ENCODE results near the gene VIT. TPM values are rescaled to one million over a fixed set of nuclear protein-coding genes. Genes with fewer than 3 reads are reported as not detected.

The VIT gene
- total and polyA plus RNA-seq, 2 experiments from 2014 or later: 0.25 to 0.33 TPM

GRCh38 chr2:36677996-36678605 lies 18.4 kb upstream of the VIT start:
- Histone ChIP-seq H2AFZ (no peak overlapping the region), H3K27me3 (no peaks in the 10 kb centered on the region), H3K9me2 (replicated peaks; ENCODE audit: insufficient read depth) (no peaks in the 10 kb centered on the region), H3K9me3 (ENCODE audit: low read depth) (peaks cover 5% of the 10 kb centered on the region), H3K36me3 (replicated peaks; ENCODE audit: insufficient read depth, low read depth) (no peaks in the 10 kb centered on the region), H3K4me3 (no peak overlapping the region), H3K79me2 (no peaks in the 10 kb centered on the region), H3K27ac (no peak overlapping the region), H4K20me1 (ENCODE audit: insufficient read depth, poor library complexity, severe bottlenecking) (no peaks in the 10 kb centered on the region), H3K4me1 (ENCODE audit: insufficient read depth) (peaks cover 8% of the 10 kb centered on the region), H3K4me2 (no peak overlapping the region)
- no peak for DNase-seq (ENCODE audit: low spot score)
- no peak for TF ChIP-seq EZH2 (IDR thresholded peaks at IDR 0.05; ENCODE audit: borderline replicate concordance)
- TF ChIP-seq CTCF (IDR thresholded peaks at IDR 0.05; ENCODE audit: poor library complexity): no peak
- no peak for TF ChIP-seq EZH2phosphoT487 (IDR thresholded peaks at IDR 0.05; ENCODE audit: low read depth, severe bottlenecking, unreplicated experiment)
- 86% methylated on average over 4 of the region's 4 CpGs for WGBS (ENCODE audit: low lambda C conversion rate, missing lambda C conversion rate)

GRCh38 chr2:36678856-36679255 lies 17.7 kb upstream of the VIT start:
- H4K20me1 ChIP-seq (ENCODE audit: insufficient read depth, poor library complexity, severe bottlenecking): no peaks in the 10 kb centered on the region
- no peaks in the 10 kb centered on the region for H3K27me3 ChIP-seq
- no peak for DNase-seq (ENCODE audit: low spot score)
- H3K9me3 ChIP-seq (ENCODE audit: low read depth): peaks cover 5% of the 10 kb centered on the region
- no peak overlapping the region for H3K27ac ChIP-seq
- no peak overlapping the region for H2AFZ ChIP-seq
- no peak overlapping the region for H3K4me2 ChIP-seq
- no peaks in the 10 kb centered on the region for H3K79me2 ChIP-seq
- H3K9me2 ChIP-seq (replicated peaks; ENCODE audit: insufficient read depth): no peaks in the 10 kb centered on the region
- 94% methylated on average over 1 of the region's 1 CpG for WGBS (ENCODE audit: low lambda C conversion rate, missing lambda C conversion rate)
- H3K4me3 ChIP-seq: no peak overlapping the region
- no peaks in the 10 kb centered on the region for H3K36me3 ChIP-seq (replicated peaks; ENCODE audit: insufficient read depth, low read depth)
- TF ChIP-seq CTCF (IDR thresholded peaks at IDR 0.05; ENCODE audit: poor library complexity): no peak
- no peak for TF ChIP-seq EZH2 (IDR thresholded peaks at IDR 0.05; ENCODE audit: borderline replicate concordance)
- TF ChIP-seq EZH2phosphoT487 (IDR thresholded peaks at IDR 0.05; ENCODE audit: low read depth, severe bottlenecking, unreplicated experiment): no peak
- H3K4me1 ChIP-seq (ENCODE audit: insufficient read depth): peaks cover 8% of the 10 kb centered on the region

GRCh38 chr2:36680012-36680411 lies 16.5 kb upstream of the VIT start:
- no peaks in the 10 kb centered on the region for H3K36me3 ChIP-seq (replicated peaks; ENCODE audit: insufficient read depth, low read depth)
- WGBS (ENCODE audit: low lambda C conversion rate, missing lambda C conversion rate): 19% methylated on average over 2 of the region's 2 CpGs
- H3K9me3 ChIP-seq (ENCODE audit: low read depth): peaks cover 5% of the 10 kb centered on the region
- H3K4me2 ChIP-seq: no peak overlapping the region
- DNase-seq (ENCODE audit: low spot score): no peak
- H3K9me2 ChIP-seq (replicated peaks; ENCODE audit: insufficient read depth): no peaks in the 10 kb centered on the region
- no peaks in the 10 kb centered on the region for H4K20me1 ChIP-seq (ENCODE audit: insufficient read depth, poor library complexity, severe bottlenecking)
- H3K79me2 ChIP-seq: no peaks in the 10 kb centered on the region
- H3K4me1 ChIP-seq (ENCODE audit: insufficient read depth): peaks cover 8% of the 10 kb centered on the region
- H3K27ac ChIP-seq: no peak overlapping the region
- no peak overlapping the region for H2AFZ ChIP-seq
- TF ChIP-seq EZH2 (IDR thresholded peaks at IDR 0.05; ENCODE audit: borderline replicate concordance): no peak
- no peak for TF ChIP-seq CTCF (IDR thresholded peaks at IDR 0.05; ENCODE audit: poor library complexity)
- TF ChIP-seq EZH2phosphoT487 (IDR thresholded peaks at IDR 0.05; ENCODE audit: low read depth, severe bottlenecking, unreplicated experiment): no peak
- no peaks in the 10 kb centered on the region for H3K27me3 ChIP-seq
- H3K4me3 ChIP-seq: no peak overlapping the region

Measured in hepatocyte (in vitro differentiated cells).